Stimulated activated CD4-positive, alpha-beta T cell treated with anti-CD3 and anti-CD28 coated beads, TNF-alpha, amount 100 ng/mL, for 24 hours (primary cell): ENCODE results near the gene STK11IP.

ENCODE experiments used
- DNase-seq, 3 experiments: peaks; one replicate each; pipeline ENCODE4 v3.0.0-alpha.2; 2020; ENCODE audit warnings: low read depth in 3 of 3

Gene STK11IP

DNA sequence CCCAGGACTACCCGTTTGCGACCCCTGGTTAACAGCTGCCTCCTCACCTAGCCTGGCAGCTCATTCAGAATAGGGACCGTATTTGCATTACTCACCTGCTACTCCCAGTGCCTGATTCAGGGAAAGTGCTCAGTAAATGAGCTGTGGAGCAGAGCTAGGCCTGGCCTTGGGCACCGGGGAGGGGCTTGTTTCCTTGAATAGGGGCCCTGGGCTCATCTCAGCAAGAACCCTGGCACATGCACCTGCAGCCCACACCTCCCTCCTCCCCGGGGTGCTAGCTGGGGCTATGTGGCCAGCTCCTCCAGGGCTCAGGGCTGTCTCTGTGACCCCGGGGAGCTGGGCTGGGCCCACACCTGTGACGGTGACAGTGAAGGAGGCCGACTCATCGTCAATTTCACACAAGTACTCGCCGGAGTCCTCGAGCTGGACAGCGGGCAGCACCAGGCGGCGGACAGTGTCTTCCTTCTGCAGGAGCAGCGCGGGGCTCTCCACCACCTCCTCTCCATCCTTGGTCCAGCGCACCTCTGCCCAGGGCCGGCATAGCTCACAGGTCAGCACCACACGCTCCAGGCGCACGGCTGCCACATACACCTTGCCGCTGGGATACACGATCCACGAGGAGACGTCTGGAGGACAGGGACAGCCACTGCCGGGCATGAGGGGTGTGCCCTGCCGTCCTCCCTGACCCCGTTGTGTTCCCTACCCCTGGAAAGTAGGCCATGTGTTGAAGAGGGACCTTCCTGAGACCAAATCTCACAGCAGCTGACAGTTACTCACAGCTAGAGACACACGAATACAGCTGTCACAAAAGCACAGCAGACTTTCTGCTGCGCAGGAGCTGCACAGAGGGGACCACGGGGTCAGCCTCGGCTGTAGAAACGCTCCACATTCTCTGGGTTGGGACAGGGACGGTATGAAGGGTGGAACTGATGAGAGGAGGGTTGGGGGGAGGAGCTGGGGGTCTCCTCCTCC lies 35.3 kb upstream of the STK11IP start:
- no peak for DNase-seq

DNA sequence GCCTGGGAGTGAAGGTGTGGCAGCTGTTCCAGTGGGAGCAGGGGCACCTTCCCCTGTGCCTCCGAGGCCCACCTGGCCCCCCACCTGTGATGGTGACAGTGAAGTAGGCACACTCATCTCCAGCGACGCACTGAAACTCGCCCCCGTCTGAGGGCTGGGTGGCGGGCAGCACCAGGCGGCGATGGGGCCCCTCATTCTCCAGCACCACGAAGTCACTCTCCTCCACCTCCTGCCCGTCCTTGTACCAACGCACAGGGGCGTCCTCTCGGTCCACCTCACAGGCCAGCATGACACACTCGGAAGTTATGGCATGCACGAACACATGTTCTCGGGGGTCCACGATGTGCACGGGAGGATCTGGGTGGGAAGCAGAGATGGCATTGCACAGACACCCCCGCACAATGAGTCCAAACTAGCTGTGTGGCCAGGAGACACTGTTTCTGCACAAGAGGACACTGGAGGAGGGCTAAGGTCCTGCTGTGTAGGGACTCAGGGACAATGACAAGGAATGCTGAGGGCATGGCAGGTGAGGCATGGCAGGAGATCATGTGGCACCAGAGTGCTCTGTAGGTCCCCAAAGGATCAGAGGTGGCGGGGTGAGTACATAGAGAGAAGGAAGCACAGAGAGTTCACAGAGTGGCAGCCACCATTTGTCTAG lies 34.3 kb upstream of the STK11IP start:
- DNase-seq = no peak

DNA sequence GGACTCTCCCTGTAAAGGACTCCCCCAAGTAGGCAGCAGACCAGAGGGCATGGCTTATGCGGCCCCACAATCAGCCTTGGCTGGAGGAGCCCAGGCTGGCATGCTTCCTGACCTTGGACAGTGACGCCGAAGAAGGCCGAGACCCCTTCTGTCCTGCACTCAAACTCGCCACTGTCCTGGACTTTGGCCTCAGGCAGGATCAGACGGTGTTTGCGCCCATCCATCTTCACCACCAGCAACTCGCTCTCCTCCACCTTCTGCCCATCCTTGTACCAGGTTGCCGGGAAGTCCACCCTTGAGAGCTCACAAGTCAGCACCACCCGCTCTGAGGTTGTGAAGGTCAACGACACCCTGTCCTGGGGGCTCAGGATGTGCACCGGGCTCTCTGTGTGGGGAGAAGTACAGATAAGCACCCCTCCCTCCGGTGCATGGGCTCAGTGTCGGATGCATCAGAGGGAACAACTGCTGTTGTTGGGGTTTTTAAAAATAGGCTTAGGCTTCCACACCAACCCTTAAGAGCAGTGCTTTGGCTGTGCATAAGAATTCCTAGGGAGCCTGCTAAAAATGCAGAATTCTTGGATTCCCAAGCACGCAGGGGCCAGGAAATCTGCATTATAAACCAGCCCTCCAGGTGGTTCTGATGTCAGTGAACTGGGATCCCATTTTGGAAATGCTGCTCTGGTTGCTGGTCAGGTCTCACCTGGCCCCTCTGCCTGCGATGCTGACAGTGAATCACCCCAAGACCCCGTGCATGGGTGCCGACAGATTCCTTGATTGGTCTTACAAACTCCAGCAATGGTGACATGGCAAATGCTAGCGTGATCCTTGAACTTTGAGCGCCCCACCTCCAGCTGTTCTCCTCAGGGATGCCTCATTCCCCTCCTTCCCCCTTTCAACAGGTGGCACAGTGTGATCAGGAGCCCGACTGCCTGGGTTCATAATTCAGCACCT lies 32.3 kb upstream of the STK11IP start:
- DNase-seq = no peak

DNA sequence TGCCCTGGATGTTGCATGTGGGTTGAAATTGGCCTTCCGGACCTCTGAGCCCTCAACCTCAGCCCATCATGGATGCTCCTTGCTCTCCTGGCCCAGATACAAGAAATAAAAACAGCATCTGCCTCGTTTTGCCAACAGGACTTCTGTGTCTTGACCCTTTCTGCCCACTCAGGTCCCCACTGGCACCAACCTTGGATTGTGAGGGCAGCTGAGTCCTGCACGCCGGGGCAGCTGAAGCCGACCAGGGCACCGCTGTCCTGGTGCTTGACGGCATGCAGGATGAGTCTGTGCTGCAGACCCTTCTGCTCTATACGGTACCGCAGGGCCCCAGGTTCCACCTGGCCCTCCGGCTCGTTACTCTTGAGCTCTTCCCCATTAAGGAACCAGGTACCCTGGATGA lies 31.0 kb upstream of the STK11IP start:
- no peak for DNase-seq

DNA sequence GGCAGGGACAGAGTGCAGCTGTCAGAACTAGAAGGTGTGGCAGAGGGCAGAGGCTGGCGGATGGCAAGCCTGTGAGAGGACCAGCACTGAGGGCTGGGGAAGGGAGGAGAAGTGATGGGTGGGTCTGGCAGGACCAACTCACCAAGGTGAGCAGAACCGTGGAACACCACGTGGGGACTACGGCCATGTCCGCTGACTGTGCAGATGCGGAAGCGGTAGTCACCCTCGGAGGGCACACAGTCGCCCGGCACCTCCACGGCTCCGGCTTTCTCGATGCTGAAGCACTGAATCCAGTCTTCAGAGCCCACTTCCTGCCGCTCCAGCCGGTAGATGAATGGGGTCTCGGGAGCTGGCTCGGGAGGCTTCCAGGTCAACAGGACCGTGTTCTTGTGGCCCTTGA lies 30.5 kb upstream of the STK11IP start:
- DNase-seq = no peak

DNA sequence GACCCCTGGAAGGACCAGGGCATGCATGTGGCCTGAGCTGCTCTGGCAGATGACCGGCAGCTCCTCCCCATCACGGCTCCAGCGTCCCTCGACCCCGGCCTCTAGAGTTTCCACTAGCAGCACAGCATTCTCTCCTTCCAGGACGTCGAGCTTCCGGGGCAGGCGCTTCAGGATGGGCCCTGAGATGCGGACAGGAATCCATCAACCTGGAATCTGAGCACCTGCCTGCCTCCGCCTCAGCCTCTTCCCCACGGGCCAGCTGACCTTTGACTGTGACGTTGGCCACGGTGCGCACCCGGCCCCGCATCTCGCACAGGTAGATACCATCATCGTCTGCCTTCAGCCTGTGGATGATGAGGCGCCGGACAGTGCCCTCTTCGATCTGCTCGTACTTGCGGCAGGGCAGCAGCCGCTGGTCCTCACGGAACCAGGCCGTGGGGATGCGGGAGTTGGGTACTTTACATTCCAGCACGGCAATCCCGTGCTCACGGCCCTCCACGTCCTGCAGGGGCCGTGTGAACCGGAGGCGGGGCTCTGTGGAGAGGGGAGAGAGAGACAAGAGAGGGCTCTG lies 29.8 kb upstream of the STK11IP start:
- no peak for DNase-seq

DNA sequence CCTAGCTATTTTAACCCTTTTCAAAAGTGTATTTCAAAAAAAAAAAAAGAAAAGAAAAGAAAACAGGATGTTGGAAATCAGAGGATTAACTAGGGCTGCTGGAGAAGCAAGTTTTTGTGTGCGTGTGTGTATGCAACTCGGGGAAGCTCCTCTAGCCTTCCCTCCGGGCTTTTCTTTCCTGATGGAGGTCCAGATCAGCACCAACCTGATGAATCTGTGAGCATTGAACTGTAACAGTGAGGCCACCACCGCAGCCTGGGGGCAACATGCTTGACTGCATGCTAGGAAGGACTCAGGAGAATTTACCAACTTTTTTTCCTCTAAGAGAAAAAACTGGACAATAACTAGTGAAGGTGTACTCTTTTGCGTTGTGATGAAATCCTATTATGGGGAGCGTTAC lies 28.6 kb upstream of the STK11IP start:
- no peak for DNase-seq

DNA sequence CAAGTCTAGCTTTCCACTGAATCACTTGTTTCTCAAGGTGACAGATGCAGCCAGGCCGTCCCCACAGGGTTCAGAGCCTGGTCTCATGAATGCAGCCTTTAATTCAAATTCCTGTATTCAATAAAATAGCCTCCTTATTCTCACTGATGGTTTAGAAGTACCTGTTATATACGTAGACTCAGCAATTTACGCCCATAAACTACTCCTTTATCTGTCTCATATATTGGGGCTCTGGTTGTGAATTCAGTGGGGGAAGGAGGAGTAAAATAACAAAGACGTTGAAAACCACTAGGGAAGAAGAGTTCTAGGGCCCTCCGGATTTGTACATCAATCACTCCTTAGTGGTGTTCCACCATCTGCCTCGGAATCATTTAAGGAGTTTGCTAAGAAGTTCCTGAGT lies 28.0 kb upstream of the STK11IP start:
- no peak for DNase-seq

DNA sequence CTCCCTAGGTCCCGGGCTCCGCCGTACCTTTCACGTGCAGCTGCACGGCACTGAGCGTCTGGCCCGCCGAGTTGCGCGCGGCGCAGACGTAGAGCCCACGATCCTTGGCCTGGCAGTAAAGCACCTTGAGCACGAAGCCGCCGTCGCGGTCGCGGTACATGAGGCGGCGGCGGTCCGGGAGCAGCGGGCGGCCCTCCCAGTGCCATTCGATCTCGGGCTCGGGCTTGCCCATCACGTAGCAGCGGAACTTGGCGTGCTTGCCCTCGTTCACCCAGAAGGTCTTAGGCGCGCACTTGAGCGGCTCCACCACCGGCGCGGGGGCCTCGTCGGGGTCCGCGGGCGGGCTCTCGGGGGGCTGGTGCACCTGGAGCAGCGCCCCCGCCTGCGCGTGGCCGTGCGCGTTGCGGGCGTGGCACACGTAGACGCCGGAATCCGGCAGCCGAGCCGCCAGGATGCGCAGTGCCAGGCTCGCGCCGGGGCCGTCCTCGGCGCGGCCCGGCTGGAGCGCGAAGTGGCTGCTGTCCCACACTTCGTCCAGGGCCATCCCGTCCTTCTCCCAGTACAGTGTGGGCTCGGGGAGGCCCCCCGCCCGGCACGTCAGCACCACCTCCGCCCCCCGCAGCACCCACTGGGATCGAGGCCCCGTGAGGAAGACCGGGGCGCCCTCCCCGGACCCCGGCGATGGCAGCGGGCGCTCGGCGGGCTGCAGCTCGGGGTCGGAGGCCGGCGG lies 27.3 kb upstream of the STK11IP start:
- DNase-seq = no peak

DNA sequence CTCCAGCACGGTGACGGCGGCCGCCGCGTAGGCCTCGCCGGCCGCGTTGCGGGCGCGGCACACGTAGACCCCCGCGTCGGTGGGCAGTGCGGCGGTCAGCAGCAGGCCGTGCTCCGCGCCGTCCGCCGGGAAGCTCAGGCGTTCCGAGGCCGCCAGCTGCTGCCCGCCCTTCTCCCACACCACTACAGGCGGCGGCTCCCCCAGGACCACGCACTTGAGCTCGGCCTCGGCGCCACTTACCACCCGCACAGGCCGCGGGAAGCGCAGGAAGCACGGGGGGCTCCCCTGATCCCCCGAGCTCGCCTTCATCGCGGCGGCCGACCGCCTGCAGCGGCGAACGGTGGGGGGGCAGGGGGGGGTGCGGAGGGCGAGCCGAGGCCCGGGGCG lies 26.7 kb upstream of the STK11IP start:
- DNase-seq = no peak

DNA sequence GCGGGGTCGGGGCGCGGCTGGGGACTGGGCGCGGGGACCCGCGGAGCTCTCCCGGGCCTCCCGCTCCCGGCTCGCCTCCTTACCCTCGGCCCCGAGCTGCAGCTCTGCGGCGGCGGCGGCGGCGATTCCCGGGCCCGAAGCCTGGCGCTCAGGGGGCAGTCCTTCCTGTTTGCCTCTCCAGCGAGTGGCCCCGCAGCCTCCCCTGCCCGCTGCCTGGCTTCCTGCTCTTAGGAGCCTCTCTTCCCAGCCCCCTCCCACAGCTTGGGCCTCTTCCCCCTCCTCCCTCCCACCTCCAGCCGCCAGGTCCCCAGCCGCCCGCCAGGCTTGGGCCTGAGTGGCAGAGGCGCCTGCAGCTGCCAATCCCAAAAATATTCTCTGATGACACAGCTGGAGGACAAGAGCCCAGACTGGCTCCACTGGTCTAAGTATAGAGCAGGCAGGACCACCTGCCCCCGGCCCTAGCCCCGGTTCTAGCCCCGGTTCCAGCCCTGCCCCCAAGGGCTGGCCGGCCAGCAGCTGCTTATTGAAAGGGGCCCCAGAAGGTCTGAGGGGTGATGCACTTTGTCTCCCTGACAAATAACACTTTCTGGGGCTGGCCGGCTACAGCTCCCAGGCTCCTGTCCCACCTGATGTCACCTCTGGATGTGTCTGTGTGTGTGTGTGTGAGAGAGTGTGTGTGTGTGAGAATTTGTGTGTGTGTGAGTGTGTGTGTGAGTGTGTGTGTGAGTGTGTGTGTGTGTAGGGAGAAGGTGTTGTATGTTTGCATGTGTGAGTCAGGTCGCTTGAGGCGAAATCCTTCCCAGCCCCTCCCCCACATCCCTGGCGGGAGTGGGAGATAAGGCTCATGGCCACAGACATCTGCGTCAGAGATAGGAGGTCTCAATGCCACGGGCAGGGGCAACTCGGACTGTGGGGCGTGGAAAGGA lies 26.1 kb upstream of the STK11IP start, which contains the start of gene OBSL1:
TSS of gene OBSL1 (minus strand) at position 229 of the 926 bp plus-strand sequence. CDS start 307 bp downstream, outside the sequence.
- no peak for DNase-seq

DNA sequence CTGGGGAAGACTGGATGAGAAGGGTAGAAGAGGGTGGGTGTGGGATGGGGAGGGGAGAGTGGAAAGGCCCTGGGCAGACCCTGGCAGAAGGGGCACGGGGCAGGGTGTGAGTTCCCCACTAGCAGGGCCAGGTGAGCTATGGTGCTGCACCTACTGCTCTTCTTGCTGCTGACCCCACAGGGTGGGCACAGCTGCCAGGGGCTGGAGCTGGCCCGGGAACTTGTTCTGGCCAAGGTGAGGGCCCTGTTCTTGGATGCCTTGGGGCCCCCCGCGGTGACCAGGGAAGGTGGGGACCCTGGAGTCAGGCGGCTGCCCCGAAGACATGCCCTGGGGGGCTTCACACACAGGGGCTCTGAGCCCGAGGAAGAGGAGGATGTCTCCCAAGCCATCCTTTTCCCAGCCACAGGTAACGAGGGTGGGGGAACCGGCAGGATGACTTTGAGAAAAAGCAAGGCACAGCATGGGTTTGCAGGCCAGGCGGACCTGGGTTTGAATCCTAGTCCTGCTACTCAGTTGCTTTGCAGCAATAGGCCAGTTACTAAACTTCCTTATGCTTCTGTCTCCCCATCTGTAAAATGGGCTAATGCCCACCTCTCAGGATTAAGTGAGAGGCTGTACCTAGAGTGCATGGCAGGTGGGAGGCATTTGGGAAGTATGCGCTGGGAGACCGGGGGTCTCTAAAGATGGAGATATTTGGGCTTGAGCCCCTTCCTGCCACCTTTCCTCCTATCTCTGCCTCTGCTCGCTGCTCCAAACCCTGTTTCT lies 25.2 kb upstream of the STK11IP start, which contains the start of gene INHA:
TSS of gene INHA (plus strand) at position 74 of the 765 bp plus-strand sequence. CDS start at position 139, 65 bp downstream.
- no peak for DNase-seq

DNA sequence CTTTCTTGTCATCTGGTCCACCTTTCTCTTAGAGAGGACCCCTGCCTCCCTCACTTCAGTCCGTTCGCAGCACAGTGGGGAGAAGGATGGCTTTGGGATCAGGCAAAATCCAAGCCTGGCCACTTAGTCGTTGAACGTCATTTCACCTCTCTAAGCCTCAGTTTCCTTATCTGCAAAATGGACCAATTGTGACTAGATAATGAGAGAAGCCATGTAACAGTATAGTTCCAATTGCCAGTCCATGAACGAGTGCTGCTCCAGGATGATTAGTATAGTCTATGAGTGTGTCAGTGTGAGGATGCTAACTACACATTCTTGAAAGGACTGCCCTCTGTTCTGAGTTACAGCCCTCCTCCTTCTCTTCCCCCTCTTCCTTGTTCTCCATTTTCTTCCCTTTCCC lies 24.5 kb upstream of the STK11IP start:
- no peak for DNase-seq

DNA sequence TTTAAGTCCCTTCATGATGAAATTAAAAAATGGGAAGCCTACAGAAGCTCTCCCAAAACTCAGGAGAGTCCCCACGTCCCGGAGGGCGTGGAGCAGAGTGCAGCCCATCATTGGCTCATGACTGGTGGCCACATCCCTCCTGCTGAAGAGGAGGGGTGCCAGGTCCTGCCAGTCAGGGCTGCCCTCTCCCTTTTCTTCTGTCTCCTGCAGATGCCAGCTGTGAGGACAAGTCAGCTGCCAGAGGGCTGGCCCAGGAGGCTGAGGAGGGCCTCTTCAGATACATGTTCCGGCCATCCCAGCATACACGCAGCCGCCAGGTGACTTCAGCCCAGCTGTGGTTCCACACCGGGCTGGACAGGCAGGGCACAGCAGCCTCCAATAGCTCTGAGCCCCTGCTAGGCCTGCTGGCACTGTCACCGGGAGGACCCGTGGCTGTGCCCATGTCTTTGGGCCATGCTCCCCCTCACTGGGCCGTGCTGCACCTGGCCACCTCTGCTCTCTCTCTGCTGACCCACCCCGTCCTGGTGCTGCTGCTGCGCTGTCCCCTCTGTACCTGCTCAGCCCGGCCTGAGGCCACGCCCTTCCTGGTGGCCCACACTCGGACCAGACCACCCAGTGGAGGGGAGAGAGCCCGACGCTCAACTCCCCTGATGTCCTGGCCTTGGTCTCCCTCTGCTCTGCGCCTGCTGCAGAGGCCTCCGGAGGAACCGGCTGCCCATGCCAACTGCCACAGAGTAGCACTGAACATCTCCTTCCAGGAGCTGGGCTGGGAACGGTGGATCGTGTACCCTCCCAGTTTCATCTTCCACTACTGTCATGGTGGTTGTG lies 23.0 kb upstream of the STK11IP start:
- DNase-seq = no peak

DNA sequence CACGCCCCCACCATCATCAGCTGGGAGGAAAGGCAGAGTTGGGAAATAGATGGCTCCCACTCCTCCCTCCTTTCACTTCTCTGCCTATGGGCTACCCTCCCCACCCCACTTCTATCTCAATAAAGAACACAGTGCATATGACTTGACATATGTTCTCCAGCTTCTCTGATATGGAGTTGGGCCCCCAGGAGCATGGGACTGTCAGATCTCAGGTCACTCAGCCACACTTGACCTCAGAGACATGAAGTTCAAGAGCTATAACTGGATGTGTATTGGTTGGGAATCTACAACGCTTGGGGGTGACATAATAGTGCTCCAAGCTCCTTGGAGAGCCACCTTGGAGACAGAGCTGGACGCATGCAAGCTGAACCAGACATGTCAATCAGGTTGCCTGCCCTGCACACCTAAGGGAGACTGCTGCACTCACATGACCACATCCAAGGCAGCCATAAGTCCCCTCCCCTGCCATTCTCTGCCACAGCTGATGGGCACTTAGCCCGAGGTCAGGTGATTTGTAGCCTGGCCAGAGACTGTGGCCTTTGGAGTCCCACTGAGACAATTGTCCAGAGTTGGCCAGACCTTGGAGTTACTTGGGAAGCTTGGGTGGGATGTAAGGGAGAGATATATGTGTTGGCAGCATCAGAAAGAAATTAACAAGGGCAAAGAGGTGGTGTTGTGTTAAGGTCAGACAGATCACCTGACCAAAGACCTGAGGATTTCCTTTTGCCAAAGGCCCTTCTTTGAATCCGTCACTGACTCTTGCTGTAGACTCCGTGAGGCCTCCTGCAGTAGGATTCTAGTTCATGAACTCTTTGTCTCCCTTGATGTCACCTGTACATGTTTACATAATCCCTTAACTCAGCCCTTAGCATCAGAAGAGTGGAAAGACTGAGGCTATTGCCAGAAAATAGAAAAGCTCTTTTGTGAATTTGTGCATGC lies 21.8 kb upstream of the STK11IP start:
- DNase-seq = no peak

DNA sequence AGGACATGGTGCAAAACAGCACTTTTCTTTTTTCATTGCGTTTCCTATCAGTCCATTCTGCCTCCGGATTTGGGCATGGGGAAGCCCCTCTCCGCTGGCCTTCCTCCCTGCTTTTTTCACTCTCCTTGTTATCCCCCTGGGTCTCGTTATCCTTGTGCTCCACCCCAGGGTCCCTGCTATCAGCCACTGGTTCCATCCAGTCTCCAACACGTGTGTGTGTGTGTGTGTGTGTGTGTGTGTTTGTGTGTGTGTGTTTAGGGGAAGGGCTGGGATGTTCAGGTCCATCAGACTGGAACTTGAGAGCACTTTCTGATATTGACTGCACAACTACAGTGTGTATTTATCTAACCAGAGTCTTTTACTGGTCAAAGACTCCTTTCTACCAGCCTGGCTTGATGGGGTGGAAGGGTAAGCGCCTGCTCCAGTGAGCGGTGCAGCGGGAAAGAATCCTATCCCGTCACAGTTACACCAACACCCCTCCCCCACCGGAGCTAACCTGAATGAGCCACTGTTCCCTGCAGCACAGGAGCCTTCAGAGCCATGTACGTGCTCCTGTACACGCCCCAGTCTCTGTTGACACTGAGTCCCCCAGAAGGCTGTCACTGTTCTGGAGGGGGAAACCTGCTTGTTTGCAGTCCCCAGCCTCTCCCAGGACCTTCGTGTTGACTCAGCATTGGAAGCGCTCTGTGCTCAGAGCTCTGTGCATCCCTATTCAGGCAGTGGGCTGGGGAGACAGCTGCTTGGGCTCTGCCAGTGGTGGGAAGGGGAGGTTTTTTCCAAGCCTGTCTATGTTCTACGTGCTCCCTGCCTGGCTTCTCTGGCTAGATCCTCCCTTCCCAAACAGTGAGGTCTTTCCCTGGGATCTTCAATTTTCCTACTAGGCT lies 20.9 kb upstream of the STK11IP start:
- no peak for DNase-seq
